ENCODE measurements around the gene IFT25.

GRCh38 chr1:53987880-53988279, 42.4 kb upstream of the IFT25 start:
- no peak for TF ChIP-seq CTCF (IDR thresholded peaks at IDR 0.05 in 8 of 11, conservative IDR thresholded peaks at IDR 0.05 in 3 of 11)
- no peak for TF ChIP-seq POLR2A (IDR thresholded peaks at IDR 0.05)
